Vagina (tissue), 2 donors: ENCODE measurements around the gene OBSCN.

Source experiments
- CTCF ChIP-seq, 3 experiments: fragments of 450-650 bp in 2 of 3; fragments of 200-600 bp in 1 of 3; sonication (generic) in 1 of 3; IDR thresholded peaks; one replicate each; pipeline ENCODE4 v1.5.1; 2017 to 2019; ENCODE audit warnings: antibody characterized with exemption in 3 of 3, mild to moderate bottlenecking in 2 of 3, moderate library complexity in 2 of 3
- POLR2A ChIP-seq, 2 donors: fragments of 450-650 bp; IDR thresholded peaks; one replicate each; pipeline ENCODE4 v1.6.1; 2017; ENCODE audit warnings: antibody characterized with exemption in 2 of 2, mild to moderate bottlenecking in 2 of 2, moderate library complexity in 2 of 2

- TF ChIP-seq POLR2A (IDR thresholded peaks at IDR 0.05) (no peak), CTCF (IDR thresholded peaks at IDR 0.05) (no peak)
Measured at GRCh38 chr1:228178737-228179684, 28.8 kb upstream of the OBSCN start.
